ENCODE measurements around the gene SKP1. TPM values are rescaled to one million over a fixed set of nuclear protein-coding genes. Genes with fewer than 3 reads are reported as not detected.

SKP1 gene
- total RNA-seq, 1 experiment from 2014 or later, result 220 TPM

DNA sequence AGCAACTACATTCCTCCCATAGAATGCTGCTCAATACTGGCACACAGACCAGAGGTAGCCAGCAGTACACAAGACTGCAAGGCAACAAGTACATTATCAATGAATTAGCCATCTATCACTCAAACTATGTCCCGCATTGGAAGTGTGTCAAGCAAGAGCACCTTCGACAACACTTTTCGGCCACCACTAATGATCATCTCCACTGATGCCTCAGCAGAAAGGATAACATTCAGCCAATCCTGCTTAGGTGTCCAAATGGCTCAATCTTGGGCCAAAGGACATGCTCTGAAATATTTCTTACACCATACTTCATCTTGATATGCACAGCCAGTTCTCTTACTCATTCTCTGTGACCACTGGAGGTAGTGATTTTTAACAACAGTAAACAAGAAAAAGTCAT is 25.0 kb downstream of the SKP1 start:
- Histone ChIP-seq H2AFZ (ENCODE audit: low read length) (no peak overlapping the region), H3K9ac (ENCODE audit: low read length) (no peak overlapping the region), H3K4me1 (ENCODE audit: insufficient read depth, low read length) (no peaks in the 10 kb centered on the region), H3K27me3 (ENCODE audit: low read length) (no peaks in the 10 kb centered on the region), H3K27ac (ENCODE audit: low read length) (no peak overlapping the region), H3K4me2 (ENCODE audit: low read length) (no peak overlapping the region), H3K79me2 (ENCODE audit: low read length) (peaks cover 23% of the 10 kb centered on the region; the same call in 1 of the 2 replicates), H3K9me3 (ENCODE audit: low read length) (no peaks in the 10 kb centered on the region), H3K9me2 (replicated peaks; ENCODE audit: low read length) (no peaks in the 10 kb centered on the region), H4K20me1 (ENCODE audit: low read length) (peaks cover 8% of the 10 kb centered on the region), H3K4me3 (ENCODE audit: low read length) (no peak overlapping the region), H3F3A (ENCODE audit: low read length, unreplicated experiment) (no peaks in the 10 kb centered on the region), H3K36me3 (ENCODE audit: low read depth, low read length) (peaks cover 69% of the 10 kb centered on the region)
- intact Hi-C loops (cut with micrococcal nuclease), result no loop called here
- ATAC-seq, result no peak
- TF ChIP-seq, protein P1, sequence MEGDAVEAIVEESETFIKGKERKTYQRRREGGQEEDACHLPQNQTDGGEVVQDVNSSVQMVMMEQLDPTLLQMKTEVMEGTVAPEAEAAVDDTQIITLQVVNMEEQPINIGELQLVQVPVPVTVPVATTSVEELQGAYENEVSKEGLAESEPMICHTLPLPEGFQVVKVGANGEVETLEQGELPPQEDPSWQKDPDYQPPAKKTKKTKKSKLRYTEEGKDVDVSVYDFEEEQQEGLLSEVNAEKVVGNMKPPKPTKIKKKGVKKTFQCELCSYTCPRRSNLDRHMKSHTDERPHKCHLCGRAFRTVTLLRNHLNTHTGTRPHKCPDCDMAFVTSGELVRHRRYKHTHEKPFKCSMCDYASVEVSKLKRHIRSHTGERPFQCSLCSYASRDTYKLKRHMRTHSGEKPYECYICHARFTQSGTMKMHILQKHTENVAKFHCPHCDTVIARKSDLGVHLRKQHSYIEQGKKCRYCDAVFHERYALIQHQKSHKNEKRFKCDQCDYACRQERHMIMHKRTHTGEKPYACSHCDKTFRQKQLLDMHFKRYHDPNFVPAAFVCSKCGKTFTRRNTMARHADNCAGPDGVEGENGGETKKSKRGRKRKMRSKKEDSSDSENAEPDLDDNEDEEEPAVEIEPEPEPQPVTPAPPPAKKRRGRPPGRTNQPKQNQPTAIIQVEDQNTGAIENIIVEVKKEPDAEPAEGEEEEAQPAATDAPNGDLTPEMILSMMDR (conservative IDR thresholded peaks at IDR 0.05; ENCODE audit: low read depth, low read length), result no peak
- TF ChIP-seq EZH2phosphoT487 (IDR thresholded peaks at IDR 0.05; ENCODE audit: borderline replicate concordance, low read length), result no peak
- no peak for TF ChIP-seq EZH2 (IDR thresholded peaks at IDR 0.05; ENCODE audit: low read length, unreplicated experiment)
- CTCF ChIA-PET, result no interaction called here
- BruUV-seq (replicated peaks), result no TSS peak
- POLR2A ChIA-PET (ENCODE audit: unreplicated experiment), result no interaction called here
- DNase-seq, result no peak

DNA sequence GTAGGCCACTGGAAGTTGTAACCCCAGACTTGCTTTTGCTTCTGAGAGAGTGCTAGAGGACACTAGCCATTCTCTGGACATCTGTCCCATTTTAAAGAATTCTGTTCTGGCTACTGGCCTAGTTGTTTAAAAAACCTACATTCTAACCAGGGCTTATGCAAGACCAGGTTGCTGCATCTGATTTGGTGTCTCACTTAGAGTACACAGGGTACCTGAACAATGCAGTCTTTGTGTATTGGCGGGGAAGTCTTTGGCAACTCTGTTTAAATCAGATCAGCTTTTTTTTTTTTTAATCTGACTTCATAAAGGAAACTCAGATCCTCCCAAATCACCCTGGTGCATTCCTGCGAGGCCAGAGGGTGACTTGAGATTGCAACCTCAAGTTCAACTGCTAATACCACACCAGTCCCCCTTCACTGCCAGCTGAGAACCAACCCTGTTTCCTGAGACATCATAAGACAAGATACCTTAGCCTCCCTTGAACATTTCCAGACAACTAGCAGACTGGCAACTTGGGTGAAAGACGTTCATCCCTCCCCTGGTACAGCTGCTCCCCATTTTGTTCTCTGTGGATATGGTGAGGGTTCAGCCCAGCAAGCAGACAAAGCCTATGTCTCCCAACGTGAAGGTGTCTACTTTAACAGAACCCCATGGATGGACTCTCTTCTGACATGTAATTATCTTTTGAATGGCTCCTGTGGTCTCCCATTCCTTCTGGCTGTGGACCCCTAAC is 27.0 kb downstream of the SKP1 start:
- TF ChIP-seq EZH2phosphoT487 (IDR thresholded peaks at IDR 0.05; ENCODE audit: borderline replicate concordance, low read length) (no peak), EZH2 (IDR thresholded peaks at IDR 0.05; ENCODE audit: low read length, unreplicated experiment) (no peak)
- TF ChIP-seq, protein P1 (conservative IDR thresholded peaks at IDR 0.05; ENCODE audit: low read depth, low read length), result no peak
- H3F3A ChIP-seq (ENCODE audit: low read length, unreplicated experiment), result no peaks in the 10 kb centered on the region
- H3K36me3 ChIP-seq (ENCODE audit: low read depth, low read length), result peaks cover 60% of the 10 kb centered on the region
- peaks cover 30% of the 10 kb centered on the region; the same call in 1 of the 2 replicates for H3K79me2 ChIP-seq (ENCODE audit: low read length)
- peaks cover 6% of the 10 kb centered on the region for H4K20me1 ChIP-seq (ENCODE audit: low read length)
- H3K27ac ChIP-seq (ENCODE audit: low read length), result no peak overlapping the region
- ATAC-seq, result no peak
- H3K9me2 ChIP-seq (replicated peaks; ENCODE audit: low read length), result no peaks in the 10 kb centered on the region
- H3K4me2 ChIP-seq (ENCODE audit: low read length), result no peak overlapping the region
- CTCF ChIA-PET, result no interaction called here
- no peaks in the 10 kb centered on the region for H3K27me3 ChIP-seq (ENCODE audit: low read length)
- no peaks in the 10 kb centered on the region for H3K4me1 ChIP-seq (ENCODE audit: insufficient read depth, low read length)
- H3K4me3 ChIP-seq (ENCODE audit: low read length), result no peak overlapping the region
- BruUV-seq (replicated peaks), result no TSS peak
- H2AFZ ChIP-seq (ENCODE audit: low read length), result no peak overlapping the region
- peak; percentile 29 for DNase-seq
- POLR2A ChIA-PET (ENCODE audit: unreplicated experiment), result no interaction called here
- no peaks in the 10 kb centered on the region for H3K9me3 ChIP-seq (ENCODE audit: low read length)
- intact Hi-C loops (cut with micrococcal nuclease), result no loop called here
- no peak overlapping the region for H3K9ac ChIP-seq (ENCODE audit: low read length)

DNA sequence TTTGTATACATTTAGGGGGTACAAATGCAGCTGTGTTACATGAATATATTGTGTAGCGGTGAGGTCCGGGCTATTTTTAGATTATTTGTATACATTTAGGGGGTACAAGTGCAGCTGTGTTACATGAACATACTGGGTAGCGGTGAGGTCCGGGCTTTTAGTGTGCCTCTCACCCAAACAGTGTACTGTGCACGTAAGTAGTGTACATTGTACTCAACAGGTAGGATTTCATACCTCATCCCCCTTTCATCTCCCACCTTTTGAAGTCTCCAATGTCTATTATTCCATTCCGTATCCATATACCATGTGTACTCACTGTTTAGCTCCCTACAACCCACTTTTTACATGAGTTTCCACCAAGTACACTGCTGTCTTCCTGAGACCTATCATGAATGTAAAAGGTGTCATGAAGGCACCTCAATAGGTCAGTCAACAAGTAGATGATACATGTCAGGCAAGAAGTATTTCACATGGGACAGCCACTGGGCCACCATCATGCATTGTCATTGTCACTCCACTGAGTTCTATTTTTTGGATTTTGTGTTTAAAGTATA is 27.7 kb downstream of the SKP1 start:
- no peaks in the 10 kb centered on the region for H3F3A ChIP-seq (ENCODE audit: low read length, unreplicated experiment)
- ATAC-seq, result no peak
- no TSS peak for BruUV-seq (replicated peaks)
- no peak for DNase-seq
- H3K9ac ChIP-seq (ENCODE audit: low read length), result no peak overlapping the region
- H3K9me2 ChIP-seq (replicated peaks; ENCODE audit: low read length), result no peaks in the 10 kb centered on the region
- ChIA-PET CTCF (no interaction called here), POLR2A (ENCODE audit: unreplicated experiment) (no interaction called here)
- H3K27me3 ChIP-seq (ENCODE audit: low read length), result no peaks in the 10 kb centered on the region
- no peaks in the 10 kb centered on the region for H3K4me1 ChIP-seq (ENCODE audit: insufficient read depth, low read length)
- H3K36me3 ChIP-seq (ENCODE audit: low read depth, low read length), result peaks cover 62% of the 10 kb centered on the region
- H3K4me3 ChIP-seq (ENCODE audit: low read length), result no peak overlapping the region
- no peak overlapping the region for H2AFZ ChIP-seq (ENCODE audit: low read length)
- H3K27ac ChIP-seq (ENCODE audit: low read length), result no peak overlapping the region
- H3K4me2 ChIP-seq (ENCODE audit: low read length), result no peak overlapping the region
- TF ChIP-seq, protein P1 (conservative IDR thresholded peaks at IDR 0.05; ENCODE audit: low read depth, low read length), result no peak
- no peak for TF ChIP-seq EZH2phosphoT487 (IDR thresholded peaks at IDR 0.05; ENCODE audit: borderline replicate concordance, low read length)
- TF ChIP-seq EZH2 (IDR thresholded peaks at IDR 0.05; ENCODE audit: low read length, unreplicated experiment), result no peak
- peaks cover 5% of the 10 kb centered on the region; the same call in 1 of the 2 replicates for H4K20me1 ChIP-seq (ENCODE audit: low read length)
- intact Hi-C loops (cut with micrococcal nuclease), result no loop called here
- H3K79me2 ChIP-seq (ENCODE audit: low read length), result peaks cover 31% of the 10 kb centered on the region; the same call in 1 of the 2 replicates
- no peaks in the 10 kb centered on the region for H3K9me3 ChIP-seq (ENCODE audit: low read length)

Data from PC-3 (cell line).